Tracheal epithelial cell (primary cell): ENCODE measurements around the gene EOLA1. TPM values are rescaled to one million over a fixed set of nuclear protein-coding genes. Genes with fewer than 3 reads are reported as not detected.

Source experiments
- total RNA-seq: library from RNA; depleted of rRNA; stranded (reverse); fragments of >200 nt; gene quantifications from 2 replicates; pipeline ENCODE4 v1.2.1, GENCODE V29; 2014

EOLA1 gene
- total RNA-seq = 13.3 and 16.8 TPM in 2 replicates

GRCh38 chrX:149540621-149541520, at the start of gene EOLA1:
Gene EOLA1, plus strand, starts transcription at chrX:149541012. Its CDS starts 4,619 bp downstream, at chrX:149545631.

GRCh38 chrX:149504915-149505651, 35.7 kb upstream of the EOLA1 start, which contains the start of gene IDS:
Gene IDS, minus strand, starts transcription at chrX:149505306. Its CDS starts 169 bp downstream, at chrX:149505137.

DNA sequence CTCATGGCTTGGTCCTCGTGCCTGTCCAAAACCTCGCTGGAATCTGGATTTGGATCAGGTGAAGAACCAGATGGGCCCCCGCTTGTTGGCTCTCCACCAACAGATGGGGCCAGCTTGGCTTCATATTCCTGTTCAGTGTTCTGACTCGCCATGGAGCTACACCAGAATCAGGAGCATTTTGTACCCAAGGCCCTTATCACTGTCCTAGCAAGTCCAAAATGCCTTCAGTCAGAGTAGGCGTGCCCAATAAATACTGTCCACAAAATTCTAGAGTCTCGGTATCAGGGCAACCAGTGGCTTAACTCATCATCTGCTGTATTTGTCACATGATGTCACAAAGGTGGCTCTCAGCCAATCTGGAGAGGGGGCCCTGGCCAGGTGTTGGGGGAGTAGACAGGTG, 8.9 kb downstream of the EOLA1 start, which contains the start of gene HSFX3:
Gene HSFX3 (minus strand): TSS at position 224 of the 400 bp plus-strand sequence. CDS start 72 bp downstream, at position 152.

DNA sequence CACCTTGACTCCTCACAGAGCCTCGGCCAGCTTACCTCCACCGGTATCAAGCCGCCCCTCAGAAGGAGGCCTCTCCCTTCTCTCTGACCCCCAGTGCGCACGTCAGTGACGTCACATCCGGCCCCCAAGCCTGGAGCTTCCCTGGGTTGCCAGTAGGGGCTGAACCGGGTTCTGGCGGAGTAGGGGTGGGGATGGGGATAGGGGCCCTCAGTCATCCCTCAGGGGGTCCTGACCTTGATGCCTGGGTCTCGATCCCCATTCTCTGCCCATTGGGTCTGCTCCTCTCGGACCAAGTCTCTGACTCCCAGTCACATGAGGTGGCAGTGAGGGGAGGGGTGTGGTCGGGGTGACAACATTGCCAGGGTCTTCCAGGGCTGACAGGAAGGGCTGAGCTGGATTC, 46.5 kb downstream of the EOLA1 start, which contains the start of gene MAGEA9B:
Gene MAGEA9B (minus strand): TSS at position 101 of the 400 bp plus-strand sequence. CDS start 4,280 bp downstream, outside the sequence.

GRCh38 chrX:149595214-149595613, 54.4 kb downstream of the EOLA1 start, which contains the start of gene HSFX2:
Gene HSFX2, minus strand, starts transcription at chrX:149595314. Its CDS starts 614 bp downstream, at chrX:149594700.

Other genes with a start within 250 kb of the EOLA1 start
- 26.6 and 40.7 TPM in 2 replicates for gene IDS, start 35.7 kb upstream of the EOLA1 start, total RNA-seq
- gene HSFX3, start 8.9 kb downstream of the EOLA1 start, total RNA-seq = not detected in 2 replicates
- gene MAGEA9B, start 46.4 kb downstream of the EOLA1 start, total RNA-seq = 0.21 TPM in 1 of 2 replicates, not detected in the other
- 0.72 TPM in 1 of 2 replicates, not detected in the other for gene HSFX2, start 54.3 kb downstream of the EOLA1 start, total RNA-seq
- 13.4 and 16.4 TPM in 2 replicates for gene TMEM185A, start 90.8 kb downstream of the EOLA1 start, total RNA-seq
- not detected in 2 replicates for gene MAGEA11, start 171.0 kb downstream of the EOLA1 start, total RNA-seq
- gene HSFX1, start 233.1 kb downstream of the EOLA1 start, total RNA-seq = 0.48 and 0.85 TPM in 2 replicates
- gene MAGEA9, start 240.9 kb downstream of the EOLA1 start, total RNA-seq = not detected in 2 replicates